ENCODE measurements around the gene AMHR2. TPM values are rescaled to one million over a fixed set of nuclear protein-coding genes. Genes with fewer than 3 reads are reported as not detected.

The AMHR2 gene
- total RNA-seq, 1 experiment from 2014 or later: not detected

- H3K14ac ChIP-seq (ENCODE audit: insufficient read depth, low read length): no peak overlapping the region
- no peaks in the 10 kb centered on the region for H3K27me3 ChIP-seq (ENCODE audit: insufficient read depth, low read length)
- no CpG with 5 or more reads among the region's 4 CpGs for WGBS (ENCODE audit: extremely low coverage, insufficient read length, low lambda C conversion rate)
- no peak overlapping the region for H3K23ac ChIP-seq (ENCODE audit: insufficient read length, low read depth, low read length)
- Mint-ChIP-seq H3K4me1 (peaks cover 4 to 27% of the 10 kb centered on the region in 2 experiments), H3K9me3 (peaks cover 0 to 3% of the 10 kb centered on the region in 2 experiments; a peak in 1 of 5 replicates), H3K36me3 (ENCODE audit: insufficient read depth in 1 of 3, low read depth in 3 of 3) (peaks cover 12 to 43% (median 31%) of the 10 kb centered on the region in 3 experiments), H3K27me3 (ENCODE audit: low read depth) (no peaks in the 10 kb centered on the region), H3K4me3 (no peak overlapping the region), H3K27ac (no peak overlapping the region)
- no peak overlapping the region for H2BK5ac ChIP-seq (ENCODE audit: insufficient read length, low read length)
- H4K20me1 ChIP-seq (ENCODE audit: control insufficient read depth, insufficient read depth, insufficient read length): no peaks in the 10 kb centered on the region
- H3K9me3 ChIP-seq (ENCODE audit: control insufficient read depth, low read depth, low read length): no peaks in the 10 kb centered on the region
- H3K4me1 ChIP-seq (ENCODE audit: insufficient read depth, low read length): no peaks in the 10 kb centered on the region
- H3K4me2 ChIP-seq (ENCODE audit: insufficient read depth, insufficient read length, low read length): no peak overlapping the region
- H4K91ac ChIP-seq (ENCODE audit: insufficient read length, low read depth, low read length): no peak overlapping the region
- H2BK20ac ChIP-seq (ENCODE audit: low read depth, low read length, poor library complexity, severe bottlenecking): no peak overlapping the region
- no peak overlapping the region for H4K8ac ChIP-seq (replicated peaks; ENCODE audit: insufficient read length, low read depth, low read length)
- no peak overlapping the region for H3K27ac ChIP-seq (ENCODE audit: insufficient read length, low read depth, low read length)
- no peak overlapping the region for H3K9ac ChIP-seq (ENCODE audit: extremely low read depth, insufficient read length, low read length)
- no peaks in the 10 kb centered on the region for H3K23me2 ChIP-seq (ENCODE audit: insufficient read length, low read depth, low read length, poor library complexity, severe bottlenecking)
- peaks cover 11% of the 10 kb centered on the region for H3K79me1 ChIP-seq (ENCODE audit: insufficient read depth, low read depth, low read length, poor library complexity, severe bottlenecking)
- H3K79me2 ChIP-seq (ENCODE audit: insufficient read depth, low read length): peaks cover 9% of the 10 kb centered on the region; the same call in 1 of the 2 replicates
- H2BK12ac ChIP-seq (ENCODE audit: insufficient read length, low read depth, low read length): no peak overlapping the region
- TF ChIP-seq, protein P1, sequence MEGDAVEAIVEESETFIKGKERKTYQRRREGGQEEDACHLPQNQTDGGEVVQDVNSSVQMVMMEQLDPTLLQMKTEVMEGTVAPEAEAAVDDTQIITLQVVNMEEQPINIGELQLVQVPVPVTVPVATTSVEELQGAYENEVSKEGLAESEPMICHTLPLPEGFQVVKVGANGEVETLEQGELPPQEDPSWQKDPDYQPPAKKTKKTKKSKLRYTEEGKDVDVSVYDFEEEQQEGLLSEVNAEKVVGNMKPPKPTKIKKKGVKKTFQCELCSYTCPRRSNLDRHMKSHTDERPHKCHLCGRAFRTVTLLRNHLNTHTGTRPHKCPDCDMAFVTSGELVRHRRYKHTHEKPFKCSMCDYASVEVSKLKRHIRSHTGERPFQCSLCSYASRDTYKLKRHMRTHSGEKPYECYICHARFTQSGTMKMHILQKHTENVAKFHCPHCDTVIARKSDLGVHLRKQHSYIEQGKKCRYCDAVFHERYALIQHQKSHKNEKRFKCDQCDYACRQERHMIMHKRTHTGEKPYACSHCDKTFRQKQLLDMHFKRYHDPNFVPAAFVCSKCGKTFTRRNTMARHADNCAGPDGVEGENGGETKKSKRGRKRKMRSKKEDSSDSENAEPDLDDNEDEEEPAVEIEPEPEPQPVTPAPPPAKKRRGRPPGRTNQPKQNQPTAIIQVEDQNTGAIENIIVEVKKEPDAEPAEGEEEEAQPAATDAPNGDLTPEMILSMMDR (conservative IDR thresholded peaks at IDR 0.05): no peak
- no peak overlapping the region for H3K4ac ChIP-seq (ENCODE audit: low read depth, low read length)
- H2AFZ ChIP-seq (ENCODE audit: low read length): no peak overlapping the region
- no peak overlapping the region for H3K18ac ChIP-seq (ENCODE audit: insufficient read length, low read depth, low read length)
- H2AK5ac ChIP-seq (ENCODE audit: insufficient read length, low read length): no peak overlapping the region
- H3K56ac ChIP-seq (ENCODE audit: insufficient read length, low read depth, low read length): no peak overlapping the region
- DNase-seq: no peak
- H2BK15ac ChIP-seq (ENCODE audit: low read depth, low read length): no peak overlapping the region
- H2BK120ac ChIP-seq (ENCODE audit: low read depth, low read length, poor library complexity, severe bottlenecking): no peak overlapping the region
- no peak overlapping the region for H4K5ac ChIP-seq (ENCODE audit: insufficient read length, low read depth, low read length)
- no peak overlapping the region for H3T11ph ChIP-seq (ENCODE audit: low read length)
These were observed 34.7 kb upstream of the AMHR2 start for GRCh38 chr12:53388932-53389331.
